HUES64 (cell line): ENCODE results near the gene UBR2.

Source experiments
- H3K27ac ChIP-seq: 2 replicates; pipeline ENCODE4 v1.7.0; 2013; ENCODE audit warnings: low read depth, low read length, inconsistent platforms
- H3K27me3 ChIP-seq: 2 replicates; pipeline ENCODE4 v1.6.1; 2013; ENCODE audit warnings: mild to moderate bottlenecking, low read length; ENCODE audit not compliant: insufficient read depth
- H3K36me3 ChIP-seq: 2 replicates; pipeline ENCODE4 v1.6.1; 2013; ENCODE audit warnings: mild to moderate bottlenecking, low read length; ENCODE audit not compliant: insufficient read depth
- H3K4me1 ChIP-seq: 2 replicates; pipeline ENCODE4 v1.6.1; 2013; ENCODE audit warnings: mild to moderate bottlenecking, low read length, moderate library complexity; ENCODE audit not compliant: insufficient read depth
- H3K4me3 ChIP-seq: 2 replicates; pipeline ENCODE4 v1.5.1; 2013; ENCODE audit warnings: mild to moderate bottlenecking, low read length, moderate library complexity
- H3K9ac ChIP-seq: 2 replicates; pipeline ENCODE4 v1.6.1; 2013; ENCODE audit warnings: mild to moderate bottlenecking, low read depth, low read length
- H3K9me3 ChIP-seq: 2 replicates; pipeline ENCODE4 v1.6.1; 2013; ENCODE audit warnings: low read depth, low read length; ENCODE audit not compliant: insufficient read depth
- WGBS: fragments of 150-250, 120-280 bp; methylation state at CpG from one replicate; pipeline ENCODE4 v1.1.7; 2013; ENCODE audit warnings: missing lambda C conversion rate; 5-methylcytosine and 5-hydroxymethylcytosine counted together

The UBR2 gene

DNA sequence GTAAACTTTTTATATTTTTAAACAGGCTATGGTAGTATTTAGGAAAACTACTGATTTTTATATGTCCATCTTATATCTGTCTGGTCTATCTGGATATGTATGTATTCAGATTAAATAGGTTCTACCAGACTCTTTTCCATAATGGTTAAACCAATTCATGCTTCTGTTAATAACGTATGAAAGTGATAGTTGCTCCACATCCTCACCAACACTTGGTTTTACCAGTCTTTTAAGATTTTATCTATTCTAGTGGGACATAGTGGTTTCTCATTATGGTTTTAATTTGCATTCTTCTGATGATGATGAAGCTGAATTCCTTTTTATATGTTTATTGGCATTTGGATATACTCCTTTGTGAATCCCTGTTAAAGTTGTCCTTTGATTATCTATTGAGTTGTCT lies 56.1 kb downstream of the UBR2 start:
- no peaks in the 10 kb centered on the region for H3K9me3 ChIP-seq
- WGBS = no CpG with 5 or more reads among the region's 1 CpG
- H3K4me3 ChIP-seq = no peak overlapping the region
- H3K4me1 ChIP-seq = peaks cover 16% of the 10 kb centered on the region
- H3K36me3 ChIP-seq = peaks cover 48% of the 10 kb centered on the region
- H3K27ac ChIP-seq = no peak overlapping the region
- H3K9ac ChIP-seq = no peak overlapping the region
- H3K27me3 ChIP-seq = no peaks in the 10 kb centered on the region

DNA sequence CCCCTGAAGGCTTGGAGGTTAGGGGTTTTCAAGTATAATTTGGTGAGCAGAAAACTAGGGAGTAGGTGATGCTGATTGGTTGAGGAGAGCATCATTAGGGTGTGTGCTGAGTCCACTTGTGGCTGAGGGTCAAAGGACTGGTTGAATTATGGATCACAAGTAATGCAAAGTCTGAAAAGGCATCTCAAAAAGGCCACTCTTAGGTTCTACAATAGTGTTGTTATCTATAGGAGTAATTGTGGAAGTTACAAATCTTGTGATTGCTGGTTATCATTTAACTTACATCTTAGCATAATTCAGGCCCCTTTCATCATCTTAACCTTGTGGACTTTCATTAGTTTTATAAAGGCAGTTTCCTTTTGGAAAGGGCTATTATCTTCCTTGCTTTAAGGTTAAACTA lies 60.8 kb downstream of the UBR2 start:
- no peak overlapping the region for H3K27ac ChIP-seq
- no peak overlapping the region for H3K4me3 ChIP-seq
- H3K36me3 ChIP-seq = peaks cover 27% of the 10 kb centered on the region

DNA sequence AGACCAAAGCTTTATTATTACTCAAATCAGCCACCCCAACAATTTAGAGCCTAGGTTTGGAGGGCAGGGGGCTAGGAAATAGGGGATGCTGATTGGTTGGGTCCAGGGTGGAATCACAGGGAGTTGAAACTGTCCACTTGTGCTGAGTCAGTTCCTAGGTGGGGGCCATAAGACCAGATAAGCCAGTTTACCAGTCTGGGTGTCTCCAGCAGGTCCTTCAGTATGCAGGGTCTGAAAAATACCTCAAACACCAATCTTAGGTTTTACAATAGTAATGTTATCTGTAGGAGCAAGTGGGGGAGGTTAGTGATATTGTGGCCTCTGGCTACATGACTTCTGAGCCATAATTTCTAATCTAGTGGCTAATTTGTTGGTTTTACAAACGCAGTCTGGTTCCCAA lies 63.2 kb downstream of the UBR2 start:
- WGBS = 89% methylated on average over 1 of the region's 1 CpG
- H3K4me1 ChIP-seq = no peaks in the 10 kb centered on the region
- H3K4me3 ChIP-seq = no peak overlapping the region
- no peak overlapping the region for H3K27ac ChIP-seq
- no peaks in the 10 kb centered on the region for H3K9me3 ChIP-seq
- no peak overlapping the region for H3K9ac ChIP-seq
- H3K36me3 ChIP-seq = peaks cover 23% of the 10 kb centered on the region
- no peaks in the 10 kb centered on the region for H3K27me3 ChIP-seq

More for the DNA sequence above, 60.8 kb downstream of the UBR2 start:
- Histone ChIP-seq H3K4me1 (no peaks in the 10 kb centered on the region), H3K9ac (no peak overlapping the region), H3K27me3 (no peaks in the 10 kb centered on the region), H3K9me3 (no peaks in the 10 kb centered on the region)

DNA sequence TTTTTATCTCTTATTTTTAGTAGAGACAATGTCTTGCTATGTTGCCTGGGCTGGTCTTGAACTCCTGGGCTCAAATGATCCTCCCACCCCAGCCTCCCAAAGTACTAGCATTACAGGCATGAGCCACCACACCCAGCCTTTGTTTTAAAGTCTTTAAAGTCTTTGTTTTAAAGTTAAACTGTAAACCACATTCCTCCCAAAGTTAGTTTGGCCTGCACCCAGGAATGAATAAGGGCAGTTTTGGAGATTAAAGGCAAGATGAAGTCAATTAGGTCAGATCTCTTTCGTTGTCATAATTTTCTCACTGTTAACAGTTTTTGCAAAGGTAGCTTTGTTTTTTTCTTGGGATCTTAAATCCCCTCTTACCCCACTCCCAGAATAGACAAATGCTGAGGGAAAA lies 63.8 kb downstream of the UBR2 start:
- H3K4me1 ChIP-seq = no peaks in the 10 kb centered on the region
- H3K36me3 ChIP-seq = peaks cover 30% of the 10 kb centered on the region
- H3K27me3 ChIP-seq = no peaks in the 10 kb centered on the region
- 92% methylated on average over 1 of the region's 1 CpG for WGBS
- no peaks in the 10 kb centered on the region for H3K9me3 ChIP-seq
- H3K9ac ChIP-seq = no peak overlapping the region
- H3K27ac ChIP-seq = no peak overlapping the region
- no peak overlapping the region for H3K4me3 ChIP-seq

DNA sequence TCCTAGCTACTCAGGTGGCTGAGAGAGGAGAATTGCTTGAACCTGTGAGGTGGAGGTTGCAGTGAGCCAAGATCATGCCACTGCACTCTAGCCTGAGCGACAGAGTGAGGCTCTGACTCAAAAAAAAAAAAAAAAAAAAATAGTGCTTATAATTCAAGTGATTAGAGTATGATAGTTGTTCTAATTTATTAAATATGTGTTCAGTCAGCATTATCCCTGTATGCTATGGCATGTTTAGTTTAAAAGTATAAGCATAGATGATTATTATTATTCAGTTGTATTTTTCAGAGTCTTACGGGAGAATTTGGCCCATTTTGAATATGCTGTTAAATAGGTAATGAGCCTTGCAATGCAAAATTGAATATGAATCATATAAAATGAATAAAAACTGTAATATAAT lies 64.8 kb downstream of the UBR2 start:
- Histone ChIP-seq H3K4me1 (no peaks in the 10 kb centered on the region), H3K9ac (no peak overlapping the region), H3K27ac (no peak overlapping the region), H3K4me3 (no peak overlapping the region), H3K9me3 (no peaks in the 10 kb centered on the region), H3K27me3 (no peaks in the 10 kb centered on the region), H3K36me3 (peaks cover 39% of the 10 kb centered on the region)
- WGBS = 92% methylated on average over 2 of the region's 2 CpGs

DNA sequence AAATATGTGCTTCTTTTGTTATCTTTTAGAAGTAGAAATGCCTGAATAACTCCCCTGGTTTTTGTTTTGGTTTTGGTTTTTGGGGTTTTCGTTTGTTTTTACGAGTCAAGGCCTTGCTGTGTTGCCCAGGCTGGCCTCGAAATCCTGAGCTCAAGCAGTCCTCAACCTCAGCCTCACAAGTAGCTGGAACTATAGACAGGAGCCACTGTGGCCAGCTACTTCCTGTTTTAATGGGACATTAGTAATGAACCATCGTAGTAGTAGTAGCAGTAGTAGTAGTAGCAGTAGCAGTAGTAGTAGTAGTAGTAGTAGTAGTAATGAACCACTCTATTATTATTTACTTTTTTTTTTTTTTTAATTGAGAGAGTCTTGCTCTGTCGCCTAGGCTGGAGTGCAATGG lies 66.0 kb downstream of the UBR2 start:
- H3K27ac ChIP-seq = no peak overlapping the region
- no peak overlapping the region for H3K4me3 ChIP-seq
- 92% methylated on average over 5 of the region's 5 CpGs for WGBS
- no peaks in the 10 kb centered on the region for H3K9me3 ChIP-seq
- no peaks in the 10 kb centered on the region for H3K4me1 ChIP-seq
- peaks cover 44% of the 10 kb centered on the region for H3K36me3 ChIP-seq
- no peaks in the 10 kb centered on the region for H3K27me3 ChIP-seq
- no peak overlapping the region for H3K9ac ChIP-seq

DNA sequence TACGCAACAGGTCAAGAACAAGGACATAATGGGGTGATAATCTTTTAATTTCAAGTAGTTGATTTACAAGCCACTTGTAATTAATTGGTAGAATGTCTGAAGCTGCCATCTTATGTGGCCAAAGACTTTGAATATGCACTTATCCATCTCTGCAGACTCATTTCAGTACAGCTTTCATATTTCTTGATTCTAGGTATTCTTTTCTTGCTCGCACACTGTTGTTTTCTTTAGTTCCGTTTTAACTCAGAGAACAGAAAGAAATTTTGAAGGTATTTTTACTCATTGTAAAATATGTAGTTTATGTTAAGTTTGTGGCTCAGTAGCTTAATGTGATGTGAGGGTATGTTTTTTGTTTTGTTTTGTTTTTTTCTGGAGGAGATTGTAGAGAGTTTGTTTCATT lies 73.9 kb downstream of the UBR2 start:
- WGBS = 100% methylated on average over 3 of the region's 3 CpGs
- Histone ChIP-seq H3K27me3 (no peaks in the 10 kb centered on the region), H3K27ac (no peak overlapping the region), H3K9me3 (no peaks in the 10 kb centered on the region), H3K4me3 (no peak overlapping the region), H3K4me1 (no peaks in the 10 kb centered on the region), H3K9ac (no peak overlapping the region), H3K36me3 (peaks cover 83% of the 10 kb centered on the region)

DNA sequence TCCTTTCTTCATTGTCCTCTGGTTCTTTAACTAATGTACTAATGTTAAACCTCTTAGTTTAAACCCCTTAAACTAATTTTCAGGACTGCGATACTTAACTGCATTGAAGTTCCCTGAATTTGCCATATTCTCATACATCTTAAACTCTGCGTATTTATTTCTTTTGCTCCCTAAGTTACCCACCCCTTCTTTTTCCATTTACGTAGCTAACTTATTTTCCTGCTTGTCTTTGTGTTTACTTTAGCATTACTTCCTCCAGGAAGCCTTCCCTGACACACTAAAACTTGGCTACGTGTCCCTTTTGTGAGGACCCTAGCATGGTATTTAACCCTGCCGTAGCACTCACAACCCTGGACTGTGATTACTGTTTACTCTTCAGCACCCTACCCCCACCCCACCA lies 79.0 kb downstream of the UBR2 start:
- no peak overlapping the region for H3K27ac ChIP-seq
- H3K9ac ChIP-seq = no peak overlapping the region
- H3K36me3 ChIP-seq = peaks cover 73% of the 10 kb centered on the region
- WGBS = 92% methylated on average over 5 of the region's 5 CpGs
- H3K4me1 ChIP-seq = no peaks in the 10 kb centered on the region
- H3K9me3 ChIP-seq = no peaks in the 10 kb centered on the region
- no peak overlapping the region for H3K4me3 ChIP-seq
- no peaks in the 10 kb centered on the region for H3K27me3 ChIP-seq

DNA sequence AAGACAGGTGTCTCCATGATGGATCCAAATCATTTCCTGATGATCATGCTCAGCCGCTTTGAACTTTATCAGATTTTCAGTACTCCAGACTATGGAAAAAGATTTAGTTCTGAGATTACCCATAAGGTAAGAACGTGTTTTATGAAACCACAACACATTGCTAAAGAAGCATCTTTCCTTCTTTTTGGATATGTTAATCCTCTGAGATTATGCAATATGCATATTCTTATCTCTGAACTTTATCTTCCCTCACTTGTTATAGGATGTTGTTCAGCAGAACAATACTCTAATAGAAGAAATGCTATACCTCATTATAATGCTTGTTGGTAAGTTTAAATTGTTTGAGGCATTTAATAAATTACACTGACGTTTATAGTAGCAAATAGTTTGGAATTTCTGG lies 80.4 kb downstream of the UBR2 start:
- no peak overlapping the region for H3K9ac ChIP-seq
- no peak overlapping the region for H3K4me3 ChIP-seq
- no peak overlapping the region for H3K27ac ChIP-seq
- H3K36me3 ChIP-seq = peaks cover 75% of the 10 kb centered on the region
- no peaks in the 10 kb centered on the region for H3K27me3 ChIP-seq
- H3K9me3 ChIP-seq = no peaks in the 10 kb centered on the region
- WGBS = 90% methylated on average over 3 of the region's 3 CpGs
- no peaks in the 10 kb centered on the region for H3K4me1 ChIP-seq

DNA sequence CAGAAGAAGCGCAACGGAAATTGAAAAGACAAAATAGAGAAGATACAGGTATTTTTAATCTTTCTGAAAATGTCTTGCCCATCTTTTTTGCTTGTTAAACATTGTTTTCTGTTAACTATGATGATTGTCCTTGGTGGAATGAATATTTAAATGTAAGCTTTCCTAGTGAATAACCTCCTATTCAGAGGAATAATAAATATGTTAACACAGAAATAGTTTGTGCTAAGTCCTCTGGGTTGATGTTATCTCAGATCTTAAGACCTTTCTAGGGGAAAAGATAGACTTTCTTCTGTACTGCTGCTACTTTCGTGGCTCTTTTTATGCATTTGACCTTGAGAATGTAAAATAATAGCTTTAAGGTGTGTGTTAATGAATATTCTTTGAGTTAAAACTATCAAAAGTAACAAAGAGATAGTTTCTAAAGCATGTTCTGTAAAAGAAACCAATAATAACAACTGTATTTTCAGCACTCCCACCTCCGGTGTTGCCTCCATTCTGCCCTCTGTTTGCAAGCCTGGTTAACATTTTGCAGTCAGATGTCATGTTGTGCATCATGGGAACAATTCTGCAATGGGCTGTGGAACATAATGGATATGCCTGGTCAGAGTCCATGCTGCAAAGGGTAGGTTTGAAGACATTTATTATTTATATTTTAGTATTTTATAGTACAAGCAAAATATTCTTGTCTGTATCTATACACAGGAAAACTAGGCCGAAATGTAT lies 88.4 kb downstream of the UBR2 start:
- no peak overlapping the region for H3K4me3 ChIP-seq
- H3K27ac ChIP-seq = no peak overlapping the region
- H3K4me1 ChIP-seq = no peaks in the 10 kb centered on the region
- no peak overlapping the region for H3K9ac ChIP-seq
- WGBS = 94% methylated on average over 5 of the region's 5 CpGs
- no peaks in the 10 kb centered on the region for H3K9me3 ChIP-seq
- H3K36me3 ChIP-seq = peaks cover 86% of the 10 kb centered on the region
- H3K27me3 ChIP-seq = no peaks in the 10 kb centered on the region

DNA sequence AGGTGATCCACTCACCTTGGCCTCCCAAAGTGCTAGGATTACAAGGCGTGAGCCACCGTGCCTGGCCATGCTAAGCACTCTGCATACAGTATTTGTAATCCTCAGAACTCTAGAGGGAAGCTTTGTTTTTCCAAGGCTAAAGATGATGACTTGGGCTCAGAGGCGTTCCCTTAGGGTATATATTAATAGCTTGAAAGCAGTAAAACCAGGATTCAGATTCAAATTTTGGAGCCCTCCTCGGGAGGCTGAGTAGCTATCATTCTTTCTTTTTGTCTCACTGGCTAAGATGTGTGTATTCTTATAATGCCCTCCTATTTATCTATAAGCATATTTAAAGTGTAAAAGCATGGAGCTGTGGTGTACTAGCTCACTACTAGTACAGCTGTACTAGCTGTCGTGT lies 90.0 kb downstream of the UBR2 start:
- WGBS = 99% methylated on average over 5 of the region's 5 CpGs
- no peaks in the 10 kb centered on the region for H3K9me3 ChIP-seq
- H3K4me3 ChIP-seq = no peak overlapping the region
- H3K36me3 ChIP-seq = peaks cover 88% of the 10 kb centered on the region
- no peak overlapping the region for H3K27ac ChIP-seq
- H3K4me1 ChIP-seq = no peaks in the 10 kb centered on the region
- no peak overlapping the region for H3K9ac ChIP-seq
- H3K27me3 ChIP-seq = no peaks in the 10 kb centered on the region

DNA sequence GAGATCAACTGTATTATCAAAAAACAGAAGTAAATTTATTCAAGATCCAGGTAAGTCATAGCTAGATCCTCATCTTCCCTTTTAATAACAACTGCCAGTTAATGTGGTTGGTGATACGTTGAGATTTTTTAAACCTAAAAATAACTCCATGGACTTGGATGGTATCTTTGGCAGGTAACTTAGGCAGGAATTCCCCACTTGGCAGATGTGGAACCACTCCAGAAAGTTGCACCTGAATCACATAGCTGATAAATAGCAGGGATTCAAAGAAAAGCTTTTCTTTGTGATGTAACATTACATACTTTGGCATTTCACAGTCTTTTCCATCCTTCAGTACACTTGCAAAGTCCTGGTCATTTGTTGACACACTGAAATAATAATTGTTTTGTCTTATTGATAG lies 96.0 kb downstream of the UBR2 start:
- H3K9me3 ChIP-seq = no peaks in the 10 kb centered on the region
- no peak overlapping the region for H3K4me3 ChIP-seq
- WGBS = no CpG with 5 or more reads among the region's 1 CpG
- H3K9ac ChIP-seq = no peak overlapping the region
- peaks cover 82% of the 10 kb centered on the region for H3K36me3 ChIP-seq
- no peaks in the 10 kb centered on the region for H3K4me1 ChIP-seq
- no peak overlapping the region for H3K27ac ChIP-seq
- H3K27me3 ChIP-seq = no peaks in the 10 kb centered on the region
